Measurements from ENCODE around the gene CEP89.
"Not testable (repeated sequence)": the region's sequence is repeated elsewhere in the genome, so short reads cannot be mapped to it uniquely, and the experiment has no call there.

CEP89 gene

DNA sequence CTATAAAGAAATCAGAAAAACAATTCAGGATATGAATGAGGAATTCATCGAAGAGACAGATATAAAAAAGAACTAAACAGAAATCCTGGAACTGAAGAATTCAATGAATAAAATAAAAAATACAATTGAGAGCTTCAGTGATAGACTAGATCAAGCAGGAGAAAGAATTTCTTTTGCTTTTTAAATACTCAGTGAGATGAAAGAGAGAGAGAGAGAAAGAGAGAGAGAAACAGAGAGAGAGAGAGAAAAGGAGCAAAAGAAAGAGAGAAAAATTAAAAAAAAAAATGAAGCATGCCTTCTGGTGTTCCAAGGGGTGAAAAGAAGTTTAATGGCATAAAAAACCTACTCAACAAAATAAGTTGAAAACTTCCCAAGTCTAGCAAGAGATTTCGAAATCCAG is 80.1 kb downstream of the CEP89 start:
- no peak for DNase-seq (ENCODE audit: low read depth)

DNA sequence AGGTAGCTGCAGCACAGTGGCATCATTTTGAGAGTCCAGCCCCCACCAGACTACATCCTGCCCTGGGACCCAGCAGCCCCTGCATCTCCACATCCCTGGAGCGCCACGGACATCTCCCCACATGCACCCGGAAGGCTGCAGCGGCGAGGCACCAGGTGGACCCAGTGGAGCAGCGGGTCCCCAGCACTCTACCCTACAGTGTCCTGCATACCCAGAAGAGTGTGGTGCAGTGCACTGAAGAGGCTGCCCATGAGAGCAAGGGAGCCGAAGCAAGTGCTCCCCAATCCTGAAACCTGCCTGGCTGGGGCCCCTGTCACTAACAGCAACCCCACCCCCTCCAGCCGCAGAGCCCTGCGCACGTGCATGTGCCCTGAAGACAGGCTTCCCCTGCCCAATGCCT is 80.9 kb downstream of the CEP89 start:
- no peak for DNase-seq (ENCODE audit: low read depth)

DNA sequence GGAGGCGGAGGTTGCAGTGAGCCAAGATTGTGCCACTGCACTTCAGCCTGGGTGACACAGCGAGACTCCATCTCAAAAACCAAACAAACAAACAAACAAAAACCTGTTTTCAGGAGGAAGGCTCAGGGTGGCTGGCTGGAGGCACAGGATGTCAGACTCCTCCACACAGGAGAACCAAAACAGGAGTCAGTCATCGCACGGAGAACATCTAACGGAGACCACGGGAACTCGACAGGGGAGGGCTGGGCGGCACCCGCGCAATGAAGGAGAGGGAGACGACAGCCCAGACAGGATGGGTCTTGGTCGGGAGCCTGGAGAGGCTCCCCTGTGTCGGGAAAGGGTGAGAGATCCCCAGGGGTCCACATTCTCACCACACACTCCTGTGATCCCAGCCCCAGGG is 81.4 kb downstream of the CEP89 start:
- DNase-seq (ENCODE audit: low read depth), result no peak

DNA sequence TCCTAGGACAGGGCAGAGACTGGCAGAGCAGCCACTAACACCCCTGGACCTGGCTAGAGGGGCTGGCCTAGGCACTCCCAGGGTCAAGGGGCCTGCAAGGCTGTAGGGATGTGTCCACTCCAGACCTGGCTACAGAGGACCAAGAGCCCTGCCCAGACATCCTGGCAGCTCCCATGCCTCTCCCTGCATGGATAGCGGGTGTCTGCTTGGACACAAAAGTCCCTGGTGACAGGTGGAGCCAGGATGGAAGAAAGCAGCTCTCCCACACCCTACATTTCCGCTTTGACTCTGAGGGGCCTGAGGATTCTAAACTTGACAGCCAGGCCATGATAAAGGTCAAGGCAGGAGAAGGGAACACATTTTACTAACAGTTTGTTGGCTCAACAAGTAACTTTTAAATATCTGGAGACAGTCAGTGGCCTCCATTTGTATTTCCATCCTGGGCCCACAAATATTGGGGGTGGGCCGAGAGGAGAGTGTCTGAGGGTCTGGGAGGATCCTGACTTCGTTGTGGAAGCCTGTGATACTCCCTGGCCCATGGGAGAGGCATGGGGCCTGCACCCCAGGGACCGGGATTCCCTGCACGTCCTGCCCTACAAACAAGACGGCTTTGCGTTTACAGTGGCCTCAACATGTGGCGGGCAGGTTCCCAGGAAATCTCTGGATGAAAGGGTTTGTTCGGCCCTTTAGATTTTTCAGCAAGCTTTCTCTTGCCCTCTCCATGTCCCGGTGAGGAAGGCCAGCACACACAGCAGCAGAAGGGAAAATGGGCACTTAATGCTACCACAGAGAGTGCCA is 82.4 kb downstream of the CEP89 start:
- DNase-seq (ENCODE audit: low read depth), result no peak

DNA sequence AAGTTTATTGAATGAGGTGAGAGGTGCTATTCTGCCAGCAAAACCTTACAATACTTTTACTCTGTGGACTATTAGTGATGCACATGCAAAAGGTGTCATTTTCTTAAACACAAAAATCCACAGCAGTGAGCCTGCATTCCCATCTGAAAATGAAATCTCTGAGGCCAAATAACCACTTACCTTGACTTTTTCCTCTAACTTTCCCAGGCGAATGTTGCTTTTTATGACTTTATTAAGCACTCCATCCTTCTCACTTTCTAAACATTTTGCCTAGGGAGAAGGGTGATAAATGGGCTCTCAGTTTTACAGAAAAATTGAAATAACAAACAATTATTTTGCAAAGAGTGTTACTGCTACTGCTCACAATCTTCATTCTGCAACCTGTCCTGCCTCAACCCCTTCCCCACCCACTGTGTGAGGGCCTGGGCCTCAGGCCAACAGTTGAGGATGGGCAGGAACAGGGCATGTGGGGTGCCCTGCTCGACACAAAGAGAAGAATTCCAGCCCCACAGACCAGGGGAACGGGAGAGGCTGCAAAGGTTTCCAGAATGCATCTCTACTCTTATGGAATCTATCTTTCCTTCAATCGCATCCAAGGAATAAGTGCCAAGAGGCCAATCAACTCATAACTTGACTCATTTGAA is 84.1 kb downstream of the CEP89 start:
- no peak for DNase-seq (ENCODE audit: low read depth)

DNA sequence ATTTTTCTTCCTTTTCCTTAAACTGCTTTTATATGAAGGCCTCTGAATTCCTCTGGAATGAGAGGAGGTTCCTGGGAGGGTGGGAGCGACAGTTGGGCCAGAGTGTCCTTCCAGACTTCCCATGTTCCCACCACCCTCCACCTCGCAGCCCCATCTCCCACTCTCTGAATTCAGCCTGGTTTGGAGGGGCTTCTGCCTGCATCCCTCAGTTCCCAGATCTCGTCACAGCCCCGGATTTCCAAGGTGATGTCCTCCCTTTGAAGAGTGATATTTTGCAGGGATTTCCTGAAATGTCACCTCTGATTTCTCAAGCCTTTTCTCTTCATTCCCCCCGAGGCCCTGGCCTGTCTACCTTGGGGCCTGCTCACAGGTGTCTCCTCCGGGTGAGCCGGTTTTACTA is 85.5 kb downstream of the CEP89 start:
- DNase-seq (ENCODE audit: low read depth), result no peak

DNA sequence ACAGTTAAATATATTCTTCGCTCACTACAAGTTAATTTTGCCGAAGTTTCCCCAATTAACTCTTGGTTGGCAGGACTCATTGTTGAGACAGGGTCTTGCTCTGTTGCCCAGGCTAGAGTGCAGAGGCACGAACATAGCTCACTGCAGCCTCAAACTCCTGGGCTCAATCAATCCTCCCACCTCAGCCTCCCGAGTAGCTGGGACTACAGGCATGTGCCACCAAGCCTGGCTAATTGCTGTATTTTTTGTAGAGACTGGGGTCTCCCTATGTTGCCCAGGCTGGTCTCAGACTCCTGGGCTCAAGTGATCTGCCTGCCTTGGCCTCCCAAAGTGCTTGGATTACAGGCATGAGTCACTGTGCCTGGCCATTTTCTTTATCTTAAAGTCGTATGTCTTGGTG is 86.5 kb downstream of the CEP89 start:
- DNase-seq (ENCODE audit: low read depth), result not testable (repeated sequence)

DNA sequence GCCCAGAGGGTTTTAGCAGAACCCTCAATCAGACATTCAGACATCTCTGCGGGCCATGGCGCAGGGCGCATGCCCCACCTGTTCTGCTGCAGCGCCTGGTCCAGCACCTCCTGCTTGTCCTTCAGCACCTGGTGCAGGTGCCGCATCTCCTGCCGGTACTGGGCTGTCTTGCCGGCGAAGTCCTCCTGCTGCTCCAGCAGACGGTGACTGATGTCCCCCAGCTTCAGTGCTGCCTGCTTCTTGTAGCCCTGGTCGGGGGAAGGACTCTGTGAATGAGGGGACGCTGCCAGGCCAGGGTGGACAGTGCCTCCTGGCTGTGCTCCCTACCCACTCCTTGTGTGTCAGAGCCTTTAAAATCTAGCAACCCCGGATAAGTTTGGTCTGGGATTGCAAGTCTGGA is 90.0 kb downstream of the CEP89 start:
- no peak for DNase-seq (ENCODE audit: low read depth)

DNA sequence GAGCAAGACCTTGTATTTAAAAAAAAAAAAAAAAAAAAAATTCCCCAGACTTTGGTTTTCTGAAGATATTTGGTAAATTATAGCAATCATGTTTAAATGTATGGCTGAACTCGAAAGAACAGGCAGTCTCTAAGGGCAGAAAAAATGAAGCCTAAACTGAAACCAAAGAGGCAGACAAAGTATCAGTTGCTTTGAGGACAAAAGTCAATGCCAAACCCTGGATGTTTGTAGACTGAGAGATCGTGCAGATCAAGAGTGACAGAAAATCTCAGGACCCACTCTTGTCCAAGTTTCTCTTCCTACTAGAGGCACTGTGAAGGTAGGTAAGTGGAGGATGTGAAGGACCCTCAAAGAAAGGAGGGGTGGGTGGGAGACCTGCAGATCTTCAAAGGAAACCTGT is 91.1 kb downstream of the CEP89 start:
- DNase-seq (ENCODE audit: low read depth), result no peak

DNA sequence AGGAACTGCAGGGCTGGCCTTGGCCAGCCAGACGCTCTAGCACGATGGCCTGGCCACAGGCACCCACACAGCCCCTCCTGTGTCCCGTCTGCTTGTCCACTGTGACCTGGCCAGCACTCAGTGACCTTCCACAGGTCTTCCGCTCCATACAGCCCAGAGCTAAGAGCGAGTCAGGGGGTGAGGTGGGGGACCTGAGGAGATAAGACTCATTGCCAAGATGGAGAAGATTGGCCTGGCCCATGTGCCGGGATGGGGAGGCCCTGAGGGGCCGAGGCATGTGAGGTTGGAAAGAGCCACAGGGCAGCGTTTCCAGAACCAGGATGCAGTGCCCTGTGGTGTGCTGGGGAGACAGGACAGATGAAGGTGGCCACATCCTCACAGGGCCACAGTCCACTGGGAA is 92.0 kb downstream of the CEP89 start:
- no peak for DNase-seq (ENCODE audit: low read depth)

DNA sequence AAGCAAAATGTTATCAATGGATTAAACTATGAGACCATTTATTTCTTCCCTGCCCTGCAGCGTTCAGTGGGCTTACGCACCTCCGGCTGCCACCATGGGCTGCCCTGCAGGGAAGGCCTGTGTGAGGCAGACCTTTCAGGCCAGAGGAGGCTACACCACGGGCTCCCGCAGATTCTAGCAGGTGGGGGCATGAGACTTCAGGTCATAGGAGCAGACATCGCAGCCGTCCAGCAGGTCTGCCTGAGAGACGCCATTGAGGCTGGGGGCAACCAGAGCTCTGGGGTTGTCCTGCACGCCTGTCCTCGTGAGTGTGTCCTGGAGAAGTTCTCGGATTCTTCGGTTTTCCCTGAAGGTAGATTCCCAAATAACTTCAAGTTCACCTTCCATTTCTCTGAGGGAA is 92.8 kb downstream of the CEP89 start:
- DNase-seq (ENCODE audit: low read depth), result no peak

DNA sequence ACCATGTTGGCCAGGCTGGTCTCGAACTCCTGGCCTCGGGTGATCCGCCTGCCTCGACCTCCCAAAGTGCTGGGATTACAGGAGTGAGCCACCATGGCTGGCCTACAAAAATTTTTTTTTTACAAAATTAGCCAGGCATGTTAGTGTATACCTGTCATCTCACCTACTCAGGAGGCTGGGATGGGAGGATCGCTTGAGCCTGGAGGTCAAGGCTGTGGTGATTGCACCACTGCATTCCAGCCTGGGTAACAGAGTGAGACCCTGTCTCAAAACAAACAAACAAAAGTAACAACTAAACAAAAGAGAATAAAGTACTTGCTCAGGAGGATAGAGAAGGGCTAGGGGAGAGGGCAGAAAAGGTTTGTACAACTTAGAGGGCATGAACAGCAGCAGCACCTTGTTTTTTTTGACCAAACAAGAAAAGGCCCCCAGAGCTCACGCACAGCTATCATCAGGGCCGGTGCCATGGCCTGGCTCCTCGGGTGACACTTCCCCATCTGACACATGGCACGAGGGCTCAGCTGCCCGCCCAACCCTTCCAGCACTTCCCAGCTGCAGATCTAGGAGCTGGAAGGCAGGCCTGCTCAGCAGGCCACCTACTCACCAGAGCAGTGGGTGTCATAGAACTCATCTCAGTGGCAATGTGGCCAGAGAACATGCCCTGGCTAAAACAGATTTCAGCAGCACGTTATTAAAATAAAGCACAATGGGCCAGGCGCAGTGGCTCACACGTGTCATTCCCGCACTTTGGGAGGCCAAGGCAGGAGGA is 93.6 kb downstream of the CEP89 start:
- no peak for DNase-seq (ENCODE audit: low read depth)

DNA sequence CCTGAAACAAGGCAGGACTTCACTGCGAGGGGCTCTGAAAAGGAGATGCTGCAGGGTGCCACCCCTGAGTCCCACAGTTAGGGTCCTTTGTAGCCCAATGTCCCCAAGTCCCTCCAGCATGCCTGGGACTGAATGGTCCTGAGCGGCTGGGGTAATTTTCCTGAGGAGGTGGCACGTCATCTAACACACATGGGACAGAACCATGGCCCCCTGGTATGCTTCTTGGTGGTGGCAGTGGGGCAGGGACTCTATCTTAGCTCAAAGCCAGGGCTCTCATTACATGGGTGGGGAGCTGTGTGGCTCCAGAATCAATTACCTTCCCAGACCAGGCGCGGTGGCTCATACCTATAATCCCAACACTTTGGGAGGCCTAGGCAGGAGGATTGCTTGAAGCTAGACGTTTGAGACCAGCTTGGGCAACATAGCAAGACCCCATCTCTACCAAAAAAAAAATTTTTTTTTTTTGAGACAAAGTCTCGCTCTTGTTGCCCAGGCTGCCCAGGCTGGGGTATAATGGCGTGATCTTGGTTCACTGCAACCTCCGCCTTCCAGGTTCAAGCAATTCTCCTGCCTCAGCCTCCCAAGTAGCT is 94.3 kb downstream of the CEP89 start:
- DNase-seq (ENCODE audit: low read depth), result no peak

DNA sequence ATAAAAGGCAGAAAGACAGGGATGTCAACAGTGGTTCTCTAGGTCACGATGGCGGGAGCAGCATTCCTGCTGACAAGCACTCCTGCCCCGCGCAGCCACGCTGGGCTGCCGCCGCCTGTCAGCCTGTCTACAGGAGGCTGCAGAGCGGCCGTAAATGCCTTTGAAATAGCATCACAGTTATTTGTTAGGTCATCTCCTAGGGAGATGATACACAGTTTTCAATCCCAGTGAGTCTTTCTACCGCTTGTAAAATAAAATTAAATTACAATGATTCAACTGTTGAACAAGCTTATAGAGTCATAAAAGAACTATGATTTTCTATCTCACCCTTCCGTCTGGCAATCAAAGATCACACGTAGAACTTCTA is 94.9 kb downstream of the CEP89 start:
- no peak for DNase-seq (ENCODE audit: low read depth)

DNA sequence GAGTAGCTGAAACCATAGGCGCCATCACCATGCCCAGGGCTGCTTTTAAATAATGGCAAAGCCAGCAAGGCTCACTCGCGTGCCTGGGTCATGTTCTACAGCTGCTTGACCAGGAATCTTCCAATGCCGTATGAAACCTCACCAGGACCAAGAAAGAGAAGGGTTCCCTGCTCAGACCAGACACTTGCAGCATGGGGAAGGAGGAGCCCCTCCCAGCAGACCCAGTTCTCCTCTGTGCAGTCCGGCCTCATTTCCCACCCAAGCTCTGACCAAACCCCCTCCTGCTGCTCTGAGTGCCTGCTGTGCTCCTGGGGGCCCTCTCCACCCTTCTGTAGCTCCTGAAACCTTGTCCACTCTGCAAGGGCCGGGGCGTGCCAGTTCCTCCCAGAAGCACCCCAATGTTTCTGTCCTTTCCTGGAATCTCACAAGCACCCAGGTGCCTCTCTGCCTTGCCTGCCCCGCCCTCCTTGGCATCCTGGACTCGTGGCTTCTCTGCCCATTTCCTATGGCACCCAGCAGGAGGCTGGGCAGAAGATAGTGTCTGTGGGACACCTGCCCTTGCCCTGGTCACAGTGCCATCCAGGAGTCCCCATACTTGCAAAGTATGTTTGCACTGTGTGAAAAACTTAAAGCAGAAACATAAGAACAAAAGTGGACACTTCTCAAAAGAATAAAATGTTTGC is 95.4 kb downstream of the CEP89 start:
- DNase-seq (ENCODE audit: low read depth), result no peak

DNA sequence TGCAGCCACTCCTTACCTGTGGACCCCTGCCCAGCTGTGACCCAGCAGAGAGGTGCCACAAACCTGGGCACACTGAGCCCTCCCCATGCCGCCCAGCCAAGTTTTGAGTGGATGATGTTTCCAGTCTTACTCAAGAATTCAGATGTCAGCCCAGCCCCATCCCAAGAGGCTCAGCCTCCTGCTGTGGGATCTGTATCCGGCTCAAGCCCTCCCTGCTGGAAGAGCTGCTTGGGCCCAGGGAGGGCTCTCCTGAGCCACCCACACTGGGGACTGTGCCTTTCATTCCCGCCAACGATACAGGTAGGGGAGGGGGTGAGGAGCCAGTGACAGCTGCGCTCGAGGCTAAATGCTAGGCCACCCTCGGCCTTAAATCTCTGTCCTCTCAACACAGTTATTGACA is 96.3 kb downstream of the CEP89 start:
- no peak for DNase-seq (ENCODE audit: low read depth)

DNA sequence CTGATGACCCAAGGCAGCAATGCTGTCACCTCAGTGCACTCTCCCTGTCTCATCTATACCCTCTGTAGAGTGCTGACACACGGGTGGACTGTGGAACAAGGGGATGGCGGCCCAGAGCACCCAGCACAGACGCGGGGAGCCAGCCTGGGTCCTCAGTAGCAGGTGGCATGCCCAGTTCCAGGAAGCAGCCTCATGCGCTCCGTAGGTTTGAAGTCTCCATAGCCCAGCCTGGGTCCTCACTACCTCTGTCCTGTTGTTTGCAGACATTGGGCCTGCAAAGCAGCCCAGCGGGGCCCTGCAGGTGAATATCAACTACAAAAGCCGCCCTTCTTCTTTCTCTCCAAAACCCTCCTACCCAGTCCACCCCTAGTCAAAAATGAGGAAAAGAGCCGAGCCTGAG is 97.2 kb downstream of the CEP89 start:
- DNase-seq (ENCODE audit: low read depth), result no peak

DNA sequence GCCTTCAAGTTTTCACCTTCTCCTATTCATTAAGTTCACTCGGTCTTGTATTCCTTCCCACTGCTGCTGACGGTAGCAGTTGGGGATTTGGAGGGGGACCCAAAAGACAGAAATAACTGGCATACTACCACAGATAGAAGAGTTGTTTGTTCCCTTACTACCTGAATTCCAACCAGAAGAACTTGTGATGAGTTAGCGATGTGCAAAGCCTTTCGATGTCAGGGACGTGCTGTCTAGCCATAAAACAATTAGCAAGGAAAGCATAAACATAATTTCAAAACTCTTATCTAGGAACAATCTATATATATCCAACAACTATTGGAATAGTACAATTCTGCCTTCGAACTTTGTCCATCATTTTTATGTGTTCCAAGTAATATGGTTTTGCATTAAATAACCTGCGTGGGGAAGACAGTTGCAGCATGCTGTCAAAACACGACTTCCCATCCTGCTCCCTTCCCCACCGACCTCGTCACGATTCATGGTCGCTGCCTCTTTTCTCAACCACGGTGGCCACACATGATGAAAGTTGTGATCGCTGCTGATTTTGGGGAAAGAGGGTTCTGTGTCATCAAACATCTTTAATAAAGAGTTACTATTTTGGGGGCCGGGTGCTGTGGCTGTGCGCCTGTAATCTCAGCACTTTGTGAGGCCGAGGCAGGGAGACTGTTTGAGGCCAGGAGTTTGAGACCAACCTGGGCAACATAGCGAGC is 98.4 kb downstream of the CEP89 start:
- DNase-seq (ENCODE audit: low read depth), result no peak

DNA sequence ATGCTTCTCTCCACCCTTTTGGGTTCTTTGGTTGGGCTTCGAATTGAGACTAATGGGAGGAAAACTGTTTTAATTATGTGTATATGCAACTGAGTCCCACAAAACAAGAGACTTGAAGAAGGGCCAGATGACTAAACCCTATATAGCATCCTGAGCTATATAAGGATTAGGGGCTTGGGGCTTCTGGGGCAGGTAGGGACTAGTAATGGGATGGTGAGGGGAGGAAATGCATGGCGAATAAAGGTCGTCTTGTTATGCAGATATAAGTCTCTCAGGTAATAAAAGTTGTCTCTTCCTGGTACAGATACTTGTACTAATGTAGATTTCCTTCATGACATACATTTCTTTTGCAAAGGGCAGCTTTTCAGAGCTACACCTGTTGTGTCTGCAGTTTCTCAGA is 99.4 kb downstream of the CEP89 start:
- no peak for DNase-seq (ENCODE audit: low read depth)

DNA sequence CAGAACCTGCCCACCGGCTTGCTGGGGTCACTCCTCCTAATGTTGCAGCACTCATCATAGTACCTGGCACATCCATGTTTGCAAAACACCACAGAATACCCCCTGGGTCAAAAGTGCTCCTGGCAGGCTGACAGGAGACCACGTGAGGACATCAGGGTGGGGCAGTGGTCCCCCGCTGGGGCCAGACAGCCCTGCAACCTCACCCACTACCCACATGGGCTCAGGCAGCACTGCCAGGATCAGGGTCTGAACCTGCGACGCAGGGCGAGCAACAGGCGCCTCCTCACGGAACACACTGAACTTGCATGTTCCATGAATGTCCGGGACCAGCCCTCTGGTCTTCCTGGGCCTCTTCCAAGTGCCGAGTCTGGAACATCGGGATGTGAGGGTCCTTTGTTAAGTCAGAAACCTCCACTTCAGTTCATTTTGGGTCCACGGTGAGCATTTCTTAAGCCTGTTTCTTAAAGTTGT is 100.7 kb downstream of the CEP89 start:
- DNase-seq (ENCODE audit: low read depth), result no peak

DNA sequence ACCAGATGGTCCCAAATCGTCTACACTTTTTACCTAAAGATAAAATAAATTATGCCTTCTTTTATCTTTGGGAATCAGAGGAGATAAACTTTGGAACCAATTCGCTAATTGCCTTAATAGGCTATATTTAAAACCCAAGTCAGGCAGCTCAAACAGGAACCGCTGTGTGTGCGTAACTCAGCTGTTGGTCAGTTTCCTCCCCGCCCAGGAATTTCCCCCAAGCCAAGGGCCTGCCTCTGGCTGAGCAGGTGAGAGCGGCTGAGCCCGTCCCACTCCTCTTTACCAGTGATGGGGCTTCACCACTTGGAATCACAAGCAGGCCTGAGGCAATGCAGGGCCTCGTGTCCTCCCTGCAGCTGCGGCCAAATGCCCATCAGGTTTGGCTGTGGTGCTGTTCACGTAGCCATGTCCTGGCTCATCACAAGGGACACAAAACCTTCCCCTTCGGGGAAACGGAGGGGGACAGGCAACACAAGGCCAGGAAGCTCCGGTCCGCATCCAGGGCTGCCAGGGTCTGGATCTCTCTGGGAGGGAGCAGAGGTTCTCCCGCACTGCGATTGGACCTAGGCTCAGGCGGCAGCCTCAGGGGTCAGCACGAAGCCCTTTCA is 101.7 kb downstream of the CEP89 start:
- no peak for DNase-seq (ENCODE audit: low read depth)

Data from activated T-cell treated with anti-CD3 and anti-CD28 coated beads for 24 hours (primary cell).